Raji (cell line): ENCODE data around the gene OR2A2.

ENCODE experiments used
- POLR2A ChIP-seq: IDR thresholded peaks from 2 replicates; pipeline ENCODE4 v1.6.1; 2011; ENCODE audit warnings: low read depth, low read length, control low read depth; ENCODE audit not compliant: insufficient read depth

The OR2A2 gene

GRCh38 chr7:144127714-144128334 lies 18.4 kb downstream of the OR2A2 start:
- no peak for TF ChIP-seq POLR2A

- TF ChIP-seq POLR2A = no peak
These were observed 21.3 kb downstream of the OR2A2 start for GRCh38 chr7:144130730-144131129.

GRCh38 chr7:144132262-144132661 lies 22.9 kb downstream of the OR2A2 start:
- TF ChIP-seq POLR2A = no peak

GRCh38 chr7:144133307-144133706 lies 23.9 kb downstream of the OR2A2 start:
- no peak for TF ChIP-seq POLR2A

GRCh38 chr7:144134116-144134515 lies 24.7 kb downstream of the OR2A2 start:
- no peak for TF ChIP-seq POLR2A

GRCh38 chr7:144137501-144137900 lies 28.1 kb downstream of the OR2A2 start:
- TF ChIP-seq POLR2A = no peak

- no peak for TF ChIP-seq POLR2A
These were observed 32.8 kb downstream of the OR2A2 start for GRCh38 chr7:144142187-144142586.

GRCh38 chr7:144144426-144144825 lies 35.0 kb downstream of the OR2A2 start:
- no peak for TF ChIP-seq POLR2A

- TF ChIP-seq POLR2A = no peak
These were observed 38.9 kb downstream of the OR2A2 start for GRCh38 chr7:144148224-144148827.

- no peak for TF ChIP-seq POLR2A
These were observed 49.5 kb downstream of the OR2A2 start for GRCh38 chr7:144158861-144159260.
